Activated gamma-delta T cell treated with anti-CD3 and anti-CD28 coated beads, Interleukin-2, amount 50 U/mL, for 16 hours (primary cell): Measurements from ENCODE around the gene LRRC71.
"Not testable (repeated sequence)": the region's sequence is repeated elsewhere in the genome, so short reads cannot be mapped to it uniquely, and the experiment has no call there.

Experiments
- DNase-seq: peaks from one replicate; pipeline ENCODE4 v3.0.0-alpha.2; 2020; ENCODE audit warnings: low read depth

The LRRC71 gene

GRCh38 chr1:156905651-156906050, 14.8 kb upstream of the LRRC71 start:
- DNase-seq = no peak

GRCh38 chr1:156906206-156906906, 14.1 kb upstream of the LRRC71 start:
- no peak for DNase-seq

- no peak for DNase-seq
Measured at GRCh38 chr1:156908541-156908940, 11.9 kb upstream of the LRRC71 start.

- no peak for DNase-seq
Measured at GRCh38 chr1:156908955-156909354, 11.5 kb upstream of the LRRC71 start.

GRCh38 chr1:156909671-156910070, 10.8 kb upstream of the LRRC71 start:
- no peak for DNase-seq

GRCh38 chr1:156910309-156910782, 10.1 kb upstream of the LRRC71 start:
- DNase-seq = peak; percentile 34

- DNase-seq = no peak
Measured at GRCh38 chr1:156911577-156912298, 8.7 kb upstream of the LRRC71 start.

- DNase-seq = no peak
Measured at GRCh38 chr1:156912310-156912709, 8.1 kb upstream of the LRRC71 start.

GRCh38 chr1:156912861-156913808, 7.3 kb upstream of the LRRC71 start:
- no peak for DNase-seq

- DNase-seq = no peak
Measured at GRCh38 chr1:156913809-156914387, 6.5 kb upstream of the LRRC71 start.

- no peak for DNase-seq
Measured at GRCh38 chr1:156914440-156914856, 6.0 kb upstream of the LRRC71 start.

GRCh38 chr1:156921053-156921529, 659 bp downstream of the LRRC71 start:
- no peak for DNase-seq

GRCh38 chr1:156922986-156923669, 2.7 kb downstream of the LRRC71 start:
- DNase-seq = no peak

- no peak for DNase-seq
Measured at GRCh38 chr1:156923670-156924477, 3.4 kb downstream of the LRRC71 start.

GRCh38 chr1:156924478-156925153, 4.2 kb downstream of the LRRC71 start:
- DNase-seq = no peak

GRCh38 chr1:156925154-156926010, 5.0 kb downstream of the LRRC71 start:
- no peak for DNase-seq

- DNase-seq = no peak
Measured at GRCh38 chr1:156926175-156926574, 5.7 kb downstream of the LRRC71 start.

GRCh38 chr1:156926695-156927094, 6.3 kb downstream of the LRRC71 start:
- not testable (repeated sequence) for DNase-seq
